OCI-LY1 (cell line): Measurements from ENCODE around the gene LCOR.

Source experiments
- EZH2 ChIP-seq: fragments of 200-600 bp; sonication (generic), shearing (Covaris generic); IDR thresholded peaks from 2 replicates; pipeline ENCODE4 v1.8.0; 2017; ENCODE audit warnings: borderline replicate concordance, mixed run types, mild to moderate bottlenecking, antibody characterized with exemption, low read length, moderate library complexity, mixed read lengths
- TF ChIP-seq, protein P1 (sequence below): fragments of 200-600 bp; sonication (generic), shearing (Covaris generic); IDR thresholded peaks from 2 replicates; pipeline ENCODE4 v1.5.1; 2017; ENCODE audit warnings: mild to moderate bottlenecking, antibody characterized with exemption, low read length, moderate library complexity, mixed read lengths

DNA sequence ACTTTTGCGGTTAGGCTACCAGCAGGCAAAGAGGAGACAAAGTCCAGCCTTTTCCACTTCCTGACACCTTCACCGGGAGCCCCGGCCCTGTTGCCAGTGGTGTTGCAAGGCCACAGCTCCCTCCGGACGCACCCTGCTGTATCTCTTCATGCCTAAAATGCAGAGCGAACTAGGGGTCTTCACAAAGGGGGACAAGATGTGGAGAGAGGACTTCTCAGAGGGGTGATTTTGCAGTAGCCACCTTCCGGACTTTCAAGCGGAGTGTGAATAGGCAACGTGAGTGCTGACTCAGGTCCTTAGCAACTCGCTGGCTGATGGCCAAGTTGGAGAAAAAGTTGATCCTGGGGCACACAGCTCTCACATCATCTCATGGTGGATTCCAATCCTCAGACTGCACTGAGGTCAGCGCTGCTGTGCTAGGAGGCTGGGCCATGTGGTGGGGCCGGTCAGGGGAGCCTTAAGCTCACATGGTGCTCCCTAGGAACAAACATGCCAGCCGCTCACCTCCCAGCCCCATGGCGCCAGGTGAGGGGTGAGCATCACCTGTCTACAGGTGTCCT is 166.3 kb downstream of the LCOR start:
- TF ChIP-seq, protein P1, sequence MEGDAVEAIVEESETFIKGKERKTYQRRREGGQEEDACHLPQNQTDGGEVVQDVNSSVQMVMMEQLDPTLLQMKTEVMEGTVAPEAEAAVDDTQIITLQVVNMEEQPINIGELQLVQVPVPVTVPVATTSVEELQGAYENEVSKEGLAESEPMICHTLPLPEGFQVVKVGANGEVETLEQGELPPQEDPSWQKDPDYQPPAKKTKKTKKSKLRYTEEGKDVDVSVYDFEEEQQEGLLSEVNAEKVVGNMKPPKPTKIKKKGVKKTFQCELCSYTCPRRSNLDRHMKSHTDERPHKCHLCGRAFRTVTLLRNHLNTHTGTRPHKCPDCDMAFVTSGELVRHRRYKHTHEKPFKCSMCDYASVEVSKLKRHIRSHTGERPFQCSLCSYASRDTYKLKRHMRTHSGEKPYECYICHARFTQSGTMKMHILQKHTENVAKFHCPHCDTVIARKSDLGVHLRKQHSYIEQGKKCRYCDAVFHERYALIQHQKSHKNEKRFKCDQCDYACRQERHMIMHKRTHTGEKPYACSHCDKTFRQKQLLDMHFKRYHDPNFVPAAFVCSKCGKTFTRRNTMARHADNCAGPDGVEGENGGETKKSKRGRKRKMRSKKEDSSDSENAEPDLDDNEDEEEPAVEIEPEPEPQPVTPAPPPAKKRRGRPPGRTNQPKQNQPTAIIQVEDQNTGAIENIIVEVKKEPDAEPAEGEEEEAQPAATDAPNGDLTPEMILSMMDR: no peak
- TF ChIP-seq EZH2: no peak
